NCI-H1436 (cell line): ENCODE results near the gene ANO4.

Source experiments
- DNase-seq: peaks from one replicate; lab custom pipeline; 2025; lab: John Stamatoyannopoulos, UW

Gene ANO4

GRCh38 chr12:100951756-100952155 lies 157.2 kb downstream of the ANO4 start:
- no peak for DNase-seq

DNA sequence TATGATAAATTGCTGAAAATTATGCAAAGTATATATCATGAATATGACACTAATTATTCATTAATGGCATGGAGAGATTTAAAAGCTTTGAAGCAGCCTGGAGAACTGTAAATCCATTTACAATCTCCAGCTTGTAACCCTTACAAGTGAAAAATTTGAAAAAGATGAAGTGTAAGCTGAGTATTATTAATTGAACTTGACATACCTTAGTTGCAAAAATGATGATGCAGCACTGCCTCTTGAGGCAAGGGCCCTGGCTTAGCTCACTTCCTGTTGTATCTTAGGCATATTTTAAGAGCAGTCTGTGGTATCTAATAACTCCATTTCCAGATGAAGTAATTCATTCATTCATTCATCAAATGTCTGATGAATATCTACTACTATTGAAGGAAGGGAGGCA lies 158.6 kb downstream of the ANO4 start:
- DNase-seq = no peak

DNA sequence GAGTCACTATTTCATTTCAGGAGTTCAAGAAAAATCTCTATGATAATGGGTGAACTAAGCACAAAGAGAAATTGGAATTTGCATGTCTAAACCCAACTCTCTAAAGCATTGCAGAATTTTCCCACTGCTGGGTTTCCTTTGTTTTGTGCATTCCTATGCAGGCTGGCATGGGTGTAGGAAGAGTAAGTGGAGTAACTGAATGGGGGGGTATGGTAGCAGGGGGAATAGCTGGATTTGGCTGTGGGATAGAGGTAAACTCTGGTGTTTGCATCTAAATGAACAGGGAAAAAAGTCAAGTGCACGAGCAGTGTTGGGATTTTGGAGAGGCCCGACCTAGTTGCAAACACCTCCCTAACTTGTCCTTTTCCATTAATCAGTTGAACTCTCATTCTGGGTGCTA lies 159.1 kb downstream of the ANO4 start:
- DNase-seq = no peak

GRCh38 chr12:100954118-100954517 lies 159.5 kb downstream of the ANO4 start:
- no peak for DNase-seq

DNA sequence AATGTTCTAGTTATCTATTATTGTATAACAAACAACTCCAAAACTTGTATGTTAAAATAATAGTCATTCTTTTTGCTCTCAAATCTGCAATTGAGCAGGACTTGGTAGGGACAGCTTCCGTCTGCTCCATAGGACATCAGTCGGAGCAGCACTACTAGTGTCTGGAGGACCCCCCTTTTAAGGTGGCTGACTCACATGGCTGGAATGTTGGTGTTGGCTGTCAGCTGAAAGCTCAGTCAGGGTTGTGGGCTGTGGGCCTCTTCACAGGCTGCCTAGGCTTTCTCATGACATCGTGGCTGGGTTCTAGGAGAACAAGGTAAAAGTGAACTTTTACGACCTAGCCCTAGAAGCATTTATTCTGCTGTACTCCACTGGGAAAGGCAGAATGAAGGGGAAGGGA lies 160.6 kb downstream of the ANO4 start:
- DNase-seq = no peak

DNA sequence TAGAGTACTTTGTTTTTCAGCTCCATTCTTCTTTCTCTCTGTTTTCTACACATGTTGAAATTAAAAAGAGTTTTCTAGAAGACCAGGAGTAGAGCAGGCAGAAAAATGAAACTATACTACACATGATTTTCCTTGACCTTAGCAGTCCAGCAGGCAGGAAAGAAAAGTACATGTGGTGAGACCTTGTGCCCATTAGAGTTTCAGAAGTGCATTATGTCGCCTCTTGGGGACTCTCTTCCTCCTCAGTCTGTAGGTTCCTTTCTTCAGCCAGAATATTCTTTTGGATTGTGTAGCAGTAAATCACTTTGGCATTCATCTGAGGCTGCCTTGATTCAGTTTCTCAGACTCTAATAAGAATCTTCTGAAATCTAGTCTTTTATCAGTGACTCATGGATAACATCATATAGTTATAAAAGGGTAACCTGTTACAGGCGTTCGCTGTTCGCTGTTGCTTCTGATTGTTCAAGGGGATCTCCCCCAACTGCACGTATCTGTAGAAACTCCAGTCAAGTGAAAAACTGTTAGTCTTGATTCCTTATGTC lies 161.8 kb downstream of the ANO4 start:
- DNase-seq = no peak

GRCh38 chr12:100959481-100959880 lies 164.9 kb downstream of the ANO4 start:
- DNase-seq = no peak

- no peak for DNase-seq
Observed at GRCh38 chr12:100962086-100962712, 167.6 kb downstream of the ANO4 start.

DNA sequence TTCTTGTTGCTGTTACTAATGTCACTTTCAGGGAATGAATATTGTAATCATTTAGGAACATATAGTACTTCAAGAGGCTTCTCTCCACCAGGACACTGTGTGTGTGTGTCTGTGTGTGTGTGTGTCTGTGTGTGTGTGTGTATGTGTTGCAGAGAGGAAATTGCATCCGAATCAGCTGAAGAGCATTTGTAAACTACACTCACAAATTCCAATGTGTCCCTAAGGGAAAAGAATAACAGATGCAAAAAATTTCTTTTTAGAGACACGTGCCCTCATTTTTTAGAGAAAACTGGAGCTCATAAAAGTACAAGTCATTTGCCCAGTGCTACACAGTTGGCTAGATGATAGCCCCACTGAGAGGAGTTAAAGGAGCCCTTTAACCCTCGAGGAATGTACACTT lies 168.8 kb downstream of the ANO4 start:
- no peak for DNase-seq

- DNase-seq = no peak
Observed at GRCh38 chr12:100964028-100964427, 169.5 kb downstream of the ANO4 start.

DNA sequence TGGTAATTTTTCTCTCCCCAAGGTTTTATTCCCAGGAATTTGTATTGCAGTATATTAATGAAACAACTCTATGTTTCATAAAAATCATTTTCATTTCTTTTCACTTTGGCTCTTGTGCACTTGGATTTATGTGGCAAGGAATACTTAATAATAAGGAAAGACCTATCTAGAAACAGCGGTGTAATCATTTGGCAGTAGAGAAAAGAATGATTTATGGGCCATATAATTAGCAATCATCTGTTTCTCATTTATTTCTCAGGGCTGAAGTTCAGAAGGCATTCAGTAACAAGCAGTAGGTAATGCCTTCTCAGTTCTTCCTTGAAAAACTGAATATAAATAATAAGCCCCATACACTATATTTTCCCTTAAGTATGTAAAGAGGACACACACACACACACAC lies 172.6 kb downstream of the ANO4 start:
- DNase-seq = no peak

- no peak for DNase-seq
Observed at GRCh38 chr12:100970894-100971293, 176.3 kb downstream of the ANO4 start.

GRCh38 chr12:100972121-100972520 lies 177.5 kb downstream of the ANO4 start:
- no peak for DNase-seq

DNA sequence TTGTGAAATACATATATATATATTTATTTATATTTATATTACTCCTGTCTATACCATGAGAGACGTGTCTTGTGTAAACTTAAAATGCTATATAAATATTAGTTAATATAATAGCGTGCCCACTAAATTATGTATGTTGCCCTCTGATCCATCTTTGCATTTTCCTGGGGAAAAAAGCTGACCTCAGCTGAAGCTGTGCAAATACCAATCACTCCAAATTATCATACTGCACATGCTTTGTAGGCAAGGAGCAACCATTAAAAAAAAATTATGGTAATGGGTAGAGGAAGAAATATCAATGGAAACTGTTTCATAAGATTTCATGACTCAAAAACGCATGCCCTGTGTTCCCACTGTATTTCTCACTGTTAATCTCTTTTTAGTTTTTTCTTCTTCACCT lies 179.8 kb downstream of the ANO4 start:
- DNase-seq = no peak

DNA sequence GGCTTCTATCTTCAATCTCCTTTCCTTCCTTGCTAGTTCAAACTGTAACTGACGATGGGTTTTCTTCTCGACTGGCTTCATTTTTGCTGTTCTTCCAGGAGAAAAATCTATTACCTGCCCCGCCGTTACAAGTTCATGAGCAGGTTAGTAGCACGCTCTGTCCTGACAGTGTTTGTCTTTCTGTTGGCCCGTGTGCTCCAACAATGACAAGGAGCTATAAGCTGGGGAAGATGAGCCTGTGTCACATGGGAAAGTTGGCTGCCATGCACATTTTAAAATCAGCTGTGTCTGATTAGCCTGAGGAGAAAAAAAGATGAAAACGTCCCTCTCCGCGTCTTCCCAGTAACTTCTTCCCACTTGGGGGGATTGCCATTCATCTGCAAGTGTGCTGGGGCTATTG lies 180.2 kb downstream of the ANO4 start:
- no peak for DNase-seq

- no peak for DNase-seq
Observed at GRCh38 chr12:100976735-100977134, 182.2 kb downstream of the ANO4 start.

GRCh38 chr12:100980856-100981255 lies 186.3 kb downstream of the ANO4 start:
- no peak for DNase-seq

DNA sequence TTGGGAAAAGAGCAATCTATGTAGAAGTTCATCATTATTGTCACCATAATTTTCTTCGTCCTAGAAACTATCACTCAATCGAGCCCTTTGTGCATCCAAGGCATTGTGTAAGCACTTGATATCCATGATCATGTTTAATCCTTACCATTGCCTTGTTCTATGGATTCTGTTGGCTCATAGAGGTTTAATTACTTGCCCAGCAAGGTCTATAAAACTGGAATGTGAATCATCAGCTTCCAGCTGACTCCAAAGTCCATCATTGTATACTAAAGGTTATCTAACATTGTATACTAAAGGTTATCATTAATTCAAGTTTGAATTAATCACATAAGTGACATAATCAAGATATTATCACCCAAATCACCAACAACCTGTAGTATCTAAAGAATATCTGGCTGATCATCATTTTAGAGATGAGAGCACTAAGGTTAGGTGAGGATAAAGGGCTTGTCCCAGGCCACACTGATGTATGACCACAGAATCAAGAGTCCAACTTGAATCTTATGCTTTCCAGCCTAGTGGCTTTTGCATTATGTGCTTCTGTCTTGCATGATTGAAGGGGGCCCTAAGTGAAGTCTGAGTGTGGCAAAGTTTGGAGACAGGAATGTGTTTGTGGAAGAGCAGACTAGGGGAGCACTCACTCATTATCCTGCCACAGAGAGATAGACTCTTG lies 188.1 kb downstream of the ANO4 start:
- DNase-seq = no peak

DNA sequence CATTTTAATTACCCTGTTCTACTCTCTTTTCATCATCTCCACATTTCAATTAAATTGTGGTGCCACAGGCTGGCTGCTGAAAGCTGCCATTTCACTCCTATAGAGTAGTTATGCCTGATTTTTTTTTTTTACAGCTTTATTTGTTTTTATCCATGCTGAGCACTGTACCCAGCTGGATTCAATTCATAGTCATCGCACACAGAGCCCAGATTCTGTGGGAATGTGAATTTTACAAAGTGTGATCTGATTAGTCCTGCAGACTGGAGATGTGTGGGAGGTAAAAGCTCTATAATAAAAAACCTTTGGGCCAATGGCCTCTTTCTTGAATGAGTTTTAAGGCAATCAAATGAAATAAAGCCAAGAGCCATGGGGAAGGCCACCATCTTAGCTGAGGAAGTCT lies 190.2 kb downstream of the ANO4 start:
- DNase-seq = no peak

GRCh38 chr12:100986595-100987547 lies 192.3 kb downstream of the ANO4 start:
- no peak for DNase-seq

- peak; percentile 2 for DNase-seq
Observed at GRCh38 chr12:100987552-100988521, 193.3 kb downstream of the ANO4 start.
